ENCODE results near the gene DOCK3.
"Not testable (repeated sequence)": the region's sequence is repeated elsewhere in the genome, so short reads cannot be mapped to it uniquely, and the experiment has no call there.

The DOCK3 gene

GRCh38 chr3:51270559-51270958 lies 595.8 kb downstream of the DOCK3 start:
- FAIRE-seq, result no peak

- no peak for FAIRE-seq
Measured at GRCh38 chr3:51271172-51271571, 596.4 kb downstream of the DOCK3 start.

DNA sequence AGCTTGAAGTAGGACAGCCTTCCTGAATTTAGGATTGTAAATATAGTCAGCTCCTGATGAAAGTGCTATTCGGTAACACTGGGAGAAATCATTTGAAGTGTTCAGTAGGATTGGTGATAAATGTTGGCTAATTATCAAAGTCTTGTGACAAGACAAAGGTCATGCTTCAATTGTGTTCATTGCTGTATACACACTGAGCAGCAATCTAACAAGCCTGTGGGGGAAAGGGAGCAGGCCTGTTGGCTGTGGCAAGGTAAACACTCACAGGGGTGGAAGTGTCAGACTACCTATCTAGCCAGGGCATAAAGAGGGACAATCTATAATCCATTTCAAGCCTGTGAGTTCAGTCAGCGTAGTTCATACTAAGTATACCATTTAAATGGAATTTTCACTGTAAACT lies 599.3 kb downstream of the DOCK3 start:
- FAIRE-seq, result no peak

DNA sequence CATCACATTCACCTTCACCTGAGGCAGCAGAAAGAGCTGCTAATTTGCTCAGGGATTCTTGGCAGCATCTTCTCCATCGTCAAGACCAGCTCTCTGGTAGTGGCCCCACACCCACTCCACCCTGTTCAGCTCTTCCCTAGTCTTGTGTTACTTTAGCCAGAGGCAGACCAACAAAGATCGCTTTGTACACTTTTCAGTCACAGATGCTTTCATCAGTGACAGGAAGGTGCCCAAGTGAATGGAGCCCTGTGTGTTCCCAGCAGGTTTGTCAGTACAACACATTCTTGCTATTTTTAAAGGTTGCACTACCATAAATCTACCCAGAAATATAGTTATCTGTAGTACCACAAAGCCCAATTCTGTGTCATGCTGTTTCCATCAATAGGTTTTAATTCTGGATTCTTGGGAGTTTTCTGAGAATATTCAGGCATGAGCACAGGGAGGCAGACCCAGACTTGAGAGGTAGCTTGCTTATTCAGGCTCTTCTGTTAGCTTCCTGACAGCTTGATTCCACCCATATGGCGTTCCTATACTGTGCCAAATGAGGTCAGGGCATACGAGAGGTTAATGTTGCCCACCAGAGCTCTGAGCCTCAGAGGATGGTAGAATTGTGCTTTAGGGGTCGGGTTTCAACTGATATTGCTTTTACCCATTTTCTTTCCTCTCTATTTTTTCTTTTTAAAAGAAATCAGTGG lies 600.5 kb downstream of the DOCK3 start:
- FAIRE-seq, result no peak

GRCh38 chr3:51276046-51276445 lies 601.3 kb downstream of the DOCK3 start:
- FAIRE-seq, result no peak

DNA sequence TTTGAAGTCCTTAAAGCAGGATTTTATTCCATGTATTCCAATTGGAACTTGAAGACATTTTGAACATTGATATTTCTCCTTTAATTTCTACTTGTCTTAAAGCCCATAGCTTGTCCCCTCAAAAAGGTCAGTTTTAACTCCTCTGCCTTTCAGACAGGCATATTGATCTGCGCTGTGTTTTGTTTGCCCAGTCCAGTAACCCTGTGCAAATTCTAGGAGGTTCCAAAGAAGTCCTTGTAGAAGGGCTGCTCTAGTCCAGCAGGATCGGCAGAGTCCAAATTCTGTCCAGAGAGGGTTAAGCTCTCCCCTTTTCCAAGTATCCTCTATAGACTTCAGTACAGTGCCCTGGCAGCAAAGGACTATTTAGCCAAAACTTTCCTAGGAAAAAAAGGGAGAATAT lies 604.7 kb downstream of the DOCK3 start:
- FAIRE-seq, result no peak

- FAIRE-seq, result no peak
Measured at GRCh38 chr3:51280176-51280575, 605.4 kb downstream of the DOCK3 start.

- no peak for FAIRE-seq
Measured at GRCh38 chr3:51282931-51283330, 608.2 kb downstream of the DOCK3 start.

GRCh38 chr3:51283421-51283820 lies 608.7 kb downstream of the DOCK3 start:
- FAIRE-seq, result no peak

DNA sequence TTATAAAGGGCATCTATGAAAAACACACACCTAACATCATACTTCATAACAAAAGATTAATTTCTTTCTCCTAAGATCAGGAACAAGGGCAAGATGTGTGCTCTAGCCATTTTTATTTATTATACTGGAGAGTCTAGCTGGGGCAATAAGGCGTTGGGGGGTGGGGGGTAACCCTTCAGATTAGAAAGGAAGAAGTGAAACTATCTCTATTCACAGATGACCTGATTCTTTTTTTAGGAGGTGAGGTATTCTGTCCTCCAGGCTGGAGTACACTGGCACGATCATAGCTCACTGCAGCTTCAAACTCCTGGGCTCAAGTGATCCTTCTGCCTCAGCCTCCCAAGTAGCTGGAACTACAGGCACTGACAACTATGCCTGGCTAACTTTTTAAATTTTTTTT lies 620.9 kb downstream of the DOCK3 start:
- FAIRE-seq, result no peak

DNA sequence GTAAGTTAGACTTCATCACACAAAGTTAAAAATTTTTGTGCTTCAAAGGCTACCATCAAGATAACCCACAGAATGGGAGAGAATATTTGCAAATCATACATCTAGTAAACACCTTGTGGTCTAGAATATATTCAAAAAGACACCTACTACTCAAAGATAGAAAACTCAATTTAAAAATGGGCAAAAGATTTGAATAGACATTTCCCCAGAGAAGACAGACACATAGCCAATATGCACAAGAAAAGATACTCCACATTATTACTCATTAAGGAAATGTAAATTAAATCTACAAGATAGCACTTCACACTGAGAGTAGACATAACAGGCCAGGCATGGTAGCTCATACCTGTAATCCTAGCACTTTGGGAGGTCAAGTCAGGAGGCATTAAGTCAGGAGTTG lies 622.6 kb downstream of the DOCK3 start:
- no peak for FAIRE-seq

DNA sequence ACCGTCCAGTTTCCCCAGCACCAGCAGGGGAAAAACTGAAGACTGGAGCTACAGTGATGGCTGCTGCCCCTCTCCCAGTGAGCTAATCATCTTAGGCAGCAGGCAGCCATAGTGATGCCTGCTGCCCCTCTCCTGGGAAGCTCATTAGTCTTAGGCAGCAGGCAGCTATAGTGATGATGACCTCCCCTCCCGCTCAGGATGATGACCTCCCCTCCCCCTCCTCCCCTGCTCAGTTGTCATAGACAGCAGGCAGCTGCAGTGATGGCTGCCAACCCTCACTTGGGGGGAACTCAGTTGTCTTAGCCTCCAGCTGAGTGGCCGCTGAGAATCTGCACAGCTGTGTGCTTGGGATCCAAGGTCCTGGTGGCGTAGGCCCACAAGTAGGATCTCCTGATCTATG lies 629.5 kb downstream of the DOCK3 start:
- no peak for FAIRE-seq

DNA sequence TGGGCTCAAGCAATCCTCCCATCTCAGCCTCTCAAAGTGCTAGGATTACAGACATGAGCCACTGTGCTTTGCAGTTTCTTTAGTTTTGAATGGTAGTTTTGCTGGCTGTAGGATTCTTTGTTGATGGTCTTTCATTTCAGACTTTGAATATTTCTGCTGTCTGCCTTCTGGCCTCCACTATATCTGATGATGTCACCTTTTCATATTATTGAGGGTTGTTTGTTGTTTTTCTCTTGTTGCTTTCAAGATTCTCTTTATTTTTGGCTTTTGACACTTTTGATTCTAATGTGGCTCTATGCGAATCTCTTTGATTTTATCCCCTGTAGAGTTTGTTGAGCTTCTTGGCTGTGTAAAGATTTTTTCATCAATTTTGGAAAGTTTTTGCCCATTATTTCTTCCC lies 631.4 kb downstream of the DOCK3 start:
- no peak for FAIRE-seq

DNA sequence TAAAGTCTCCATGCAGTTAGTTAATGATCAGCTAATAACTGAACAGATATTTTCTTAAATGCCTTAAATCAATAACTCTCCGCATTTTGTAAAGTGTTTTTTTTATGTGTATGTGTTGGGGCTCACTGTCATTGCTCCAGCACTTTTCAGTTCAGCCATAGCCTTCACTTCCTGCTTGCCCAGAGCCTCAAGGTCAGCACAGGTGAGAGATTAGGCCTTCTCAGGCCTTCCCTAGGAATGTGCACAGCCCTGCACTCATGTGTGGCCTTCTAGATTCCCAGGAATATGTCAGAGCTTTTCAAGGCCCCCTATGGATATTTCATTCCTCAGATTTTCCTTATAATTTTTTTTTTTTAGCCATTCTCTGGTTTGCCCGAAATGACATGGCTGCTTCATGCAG lies 632.7 kb downstream of the DOCK3 start:
- no peak for FAIRE-seq

DNA sequence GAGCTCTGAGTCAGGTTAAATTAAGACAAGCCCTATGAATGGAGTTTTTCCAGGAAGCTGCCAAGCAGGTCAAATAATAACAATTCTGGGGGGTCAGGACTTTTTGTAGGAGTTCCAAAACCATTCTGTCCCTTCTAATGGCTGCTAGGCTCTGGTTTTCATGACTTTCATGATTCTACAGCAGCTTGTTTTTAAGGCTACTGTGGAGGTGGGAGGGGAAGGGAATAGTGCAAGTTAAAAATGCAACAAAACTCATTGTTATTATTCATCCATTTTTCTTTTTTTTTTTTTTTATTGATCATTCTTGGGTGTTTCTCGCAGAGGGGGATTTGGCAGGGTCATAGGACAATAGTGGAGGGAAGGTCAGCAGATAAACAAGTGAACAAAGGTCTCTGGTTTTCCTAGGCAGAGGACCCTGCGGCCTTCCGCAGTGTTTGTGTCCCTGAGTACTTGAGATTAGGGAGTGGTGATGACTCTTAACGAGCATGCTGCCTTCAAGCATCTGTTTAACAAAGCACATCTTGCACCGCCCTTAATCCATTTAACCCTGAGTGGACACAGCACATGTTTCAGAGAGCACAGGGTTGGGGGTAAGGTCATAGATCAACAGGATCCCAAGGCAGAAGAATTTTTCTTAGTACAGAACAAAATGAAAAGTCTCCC lies 633.3 kb downstream of the DOCK3 start:
- not testable (repeated sequence) for FAIRE-seq

DNA sequence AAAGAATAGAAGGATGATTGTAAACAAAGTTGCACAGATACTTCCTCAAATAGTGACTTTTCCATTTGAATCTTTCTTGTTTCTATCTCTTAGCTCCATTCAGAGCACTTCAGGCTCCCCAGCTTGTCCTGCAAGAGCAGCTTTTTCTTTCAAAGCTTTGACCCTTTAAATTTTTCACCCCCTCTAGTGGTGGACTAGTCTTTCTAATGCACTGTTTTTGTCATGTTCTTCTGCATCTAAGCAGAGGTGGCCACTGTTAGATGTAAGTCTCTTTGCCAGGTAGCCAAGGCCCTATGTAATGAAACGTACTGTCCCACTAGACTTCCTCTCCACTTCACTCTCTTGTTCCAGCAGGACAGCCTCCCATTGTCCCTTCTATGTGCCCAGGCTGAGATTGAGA lies 636.3 kb downstream of the DOCK3 start:
- peak; percentile 57 for FAIRE-seq

GRCh38 chr3:51328206-51328605 lies 653.5 kb downstream of the DOCK3 start:
- no peak for FAIRE-seq

DNA sequence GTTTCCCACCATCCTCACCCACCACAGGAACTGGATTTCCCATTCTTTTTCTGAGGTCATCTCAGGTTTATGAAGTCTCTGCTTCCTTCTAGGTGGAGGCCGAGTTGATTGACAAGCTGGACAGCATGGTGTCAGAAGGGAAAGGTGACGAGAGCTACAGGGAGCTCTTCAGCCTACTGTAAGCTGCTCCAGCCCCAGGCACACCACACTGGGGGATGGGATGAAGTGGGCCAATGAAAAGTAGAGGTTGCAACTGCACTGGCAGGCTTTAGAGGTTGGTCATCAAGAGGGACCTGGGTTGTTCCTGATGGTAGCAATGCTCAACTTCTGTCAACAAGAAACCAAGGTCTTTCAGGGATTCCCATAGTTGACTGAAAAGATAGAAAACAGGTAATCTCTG lies 655.3 kb downstream of the DOCK3 start:
- no peak for FAIRE-seq

DNA sequence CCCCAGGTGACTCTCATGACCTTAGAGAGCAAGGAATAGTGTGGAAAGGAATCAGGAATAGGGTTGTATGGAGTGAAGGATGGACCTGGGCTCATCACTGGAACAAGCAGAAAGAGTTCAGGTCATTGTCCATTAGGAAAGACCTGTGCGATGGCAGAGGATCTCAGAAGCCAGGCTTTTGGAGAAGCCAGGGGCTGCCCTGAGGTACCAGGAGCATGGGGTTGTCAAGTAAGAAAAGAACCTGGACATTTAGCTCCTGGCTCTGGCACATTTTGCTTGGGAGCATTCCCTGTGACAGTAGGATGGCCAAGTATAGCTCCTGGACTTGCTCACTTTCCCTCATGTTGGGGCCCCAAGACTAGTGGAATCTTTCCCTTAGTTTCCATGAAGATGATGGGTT lies 657.4 kb downstream of the DOCK3 start:
- FAIRE-seq, result no peak

DNA sequence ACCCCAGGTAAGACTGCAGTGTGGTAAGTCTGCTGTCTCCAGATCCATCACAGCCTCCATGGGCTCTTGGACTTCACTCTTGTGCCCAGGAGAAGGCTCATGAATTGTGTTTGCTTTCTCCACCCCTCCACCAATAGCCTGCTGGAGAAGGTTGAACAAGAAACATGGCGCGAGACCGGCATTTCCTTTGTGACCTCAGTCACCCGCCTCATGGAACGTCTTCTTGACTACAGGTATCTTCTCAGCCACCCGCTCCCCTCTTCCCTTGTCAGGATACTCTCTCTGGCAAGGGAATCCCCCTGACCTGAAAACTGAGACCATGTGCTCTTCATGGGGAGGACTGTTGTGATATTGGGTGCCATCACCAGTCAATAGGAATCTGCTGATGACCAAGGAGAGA lies 658.3 kb downstream of the DOCK3 start:
- no peak for FAIRE-seq

DNA sequence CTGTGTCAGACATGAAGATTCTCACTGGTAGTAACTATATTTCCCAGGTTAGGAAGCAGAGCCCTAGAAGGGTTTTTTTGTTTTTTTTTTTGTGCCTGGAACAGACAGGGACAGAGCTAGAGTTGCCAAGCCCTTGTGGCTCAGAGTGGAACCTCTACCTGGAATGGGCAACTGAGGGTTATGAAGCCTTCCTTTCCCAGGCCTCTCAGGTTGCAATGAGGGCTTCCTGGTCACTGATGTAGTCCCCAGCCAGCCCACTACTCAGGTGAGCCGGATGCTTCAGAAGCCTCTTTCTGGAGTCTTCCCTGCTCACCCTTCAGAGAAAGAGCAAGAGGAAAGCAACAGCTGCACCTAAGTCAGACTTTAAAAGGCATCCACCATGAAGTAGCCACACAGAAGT lies 661.5 kb downstream of the DOCK3 start:
- no peak for FAIRE-seq

DNA sequence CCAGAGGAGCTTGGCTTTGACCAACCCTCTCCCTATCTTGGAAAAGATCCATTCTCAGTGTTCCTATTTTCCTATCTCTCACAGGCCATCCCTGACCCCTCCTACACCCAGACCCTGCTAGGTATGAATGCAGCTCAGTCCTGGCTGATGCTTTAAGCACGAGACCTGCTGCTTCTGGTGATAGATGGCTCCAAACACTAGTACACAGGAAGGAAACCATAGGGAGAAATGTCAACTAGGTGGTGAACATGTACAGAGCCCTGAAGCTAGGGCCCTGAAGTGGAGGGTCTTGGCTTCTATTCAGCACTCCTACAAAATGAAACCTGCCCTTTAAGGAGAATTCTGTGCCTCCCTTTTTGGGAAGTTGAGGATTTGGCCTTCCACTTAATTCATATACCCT lies 662.9 kb downstream of the DOCK3 start:
- FAIRE-seq, result no peak

DNA sequence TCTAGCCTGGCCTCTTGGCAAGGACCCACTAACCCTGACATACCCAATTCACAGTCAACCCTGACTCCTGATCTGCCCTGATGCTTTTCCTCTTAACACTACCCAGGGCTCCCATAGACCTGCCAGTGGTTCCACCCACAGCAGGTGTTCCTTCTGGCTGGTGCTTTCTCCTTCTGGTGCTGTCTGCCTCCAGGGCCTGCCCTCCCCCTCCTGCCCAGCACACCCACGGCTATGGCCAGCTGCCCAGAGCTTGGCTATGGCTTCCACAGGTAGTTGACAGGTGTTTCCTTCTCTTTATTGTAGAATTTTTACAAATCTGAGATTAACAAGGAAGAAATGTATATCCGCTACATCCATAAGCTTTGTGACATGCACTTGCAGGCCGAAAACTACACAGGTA lies 663.9 kb downstream of the DOCK3 start:
- FAIRE-seq, result no peak

- no peak for FAIRE-seq
Measured at GRCh38 chr3:51340013-51340829, 665.5 kb downstream of the DOCK3 start.
